ENCODE results near the gene WDR37. TPM values are rescaled to one million over a fixed set of nuclear protein-coding genes. Genes with fewer than 3 reads are reported as not detected.

Gene WDR37
- total RNA-seq, 1 experiment from 2014 or later: 10.4 TPM

GRCh38 chr10:1034758-1035157 is 21.4 kb upstream of the WDR37 start:
- no peak for DNase-seq (ENCODE audit: low spot score)
- no peak overlapping the region for H3K4me3 Mint-ChIP-seq
- H3K27me3 Mint-ChIP-seq (ENCODE audit: low read depth): no peaks in the 10 kb centered on the region
- POLR2A ChIA-PET: interaction anchor here (2.9 kb wide), 1 partner anchor 14 kb away, joined by 10 read pairs; the partner anchor contains the start of gene IDI1
- CTCF ChIA-PET: interaction anchor here (1.7 kb wide), 1 partner anchor 14 kb away, joined by 7 read pairs; the partner anchor contains the start of gene IDI1
- H3K27ac Mint-ChIP-seq: no peak overlapping the region
- H3K36me3 Mint-ChIP-seq: no peaks in the 10 kb centered on the region
- H3K9me3 Mint-ChIP-seq: no peaks in the 10 kb centered on the region
- H3K4me1 Mint-ChIP-seq: 0 out of 2 replicates have a peak, but pooled peaks cover 7% of the 10 kb centered on the region
- TF ChIP-seq ZBTB21 (CRISPR knock-in tag; IDR thresholded peaks at IDR 0.05; ENCODE audit: borderline replicate concordance) (no peak), ARID4B (CRISPR knock-in tag; IDR thresholded peaks at IDR 0.05; ENCODE audit: borderline replicate concordance) (no peak), ERG (CRISPR knock-in tag; IDR thresholded peaks at IDR 0.05) (no peak), JAZF1 (CRISPR knock-in tag; IDR thresholded peaks at IDR 0.05) (no peak), ZNF423 (CRISPR knock-in tag; IDR thresholded peaks at IDR 0.05) (no peak), ZNF317 (CRISPR knock-in tag; IDR thresholded peaks at IDR 0.05; ENCODE audit: borderline replicate concordance, low read depth) (no peak), CREB1 (CRISPR knock-in tag; IDR thresholded peaks at IDR 0.05) (no peak), ZBTB43 (CRISPR knock-in tag; IDR thresholded peaks at IDR 0.05) (no peak), SP1 (CRISPR knock-in tag; conservative IDR thresholded peaks at IDR 0.05) (no peak), MAX (CRISPR knock-in tag; IDR thresholded peaks at IDR 0.05) (no peak), ESRRA (CRISPR knock-in tag; IDR thresholded peaks at IDR 0.05; ENCODE audit: borderline replicate concordance) (no peak), ATF2 (CRISPR knock-in tag; IDR thresholded peaks at IDR 0.05; ENCODE audit: borderline replicate concordance, low read depth) (no peak), RELA (CRISPR knock-in tag; IDR thresholded peaks at IDR 0.05; ENCODE audit: borderline replicate concordance) (no peak), ZSCAN18 (CRISPR knock-in tag; IDR thresholded peaks at IDR 0.05) (no peak), ZNF416 (CRISPR knock-in tag; IDR thresholded peaks at IDR 0.05) (no peak), USF2 (CRISPR knock-in tag; IDR thresholded peaks at IDR 0.05) (no peak), ZNF281 (CRISPR knock-in tag; IDR thresholded peaks at IDR 0.05) (no peak), MYBL2 (CRISPR knock-in tag; IDR thresholded peaks at IDR 0.05) (no peak)
- no peak for ATAC-seq

All from WTC11 (cell line).